ENCODE results near the gene LSG1. TPM values are rescaled to one million over a fixed set of nuclear protein-coding genes. Genes with fewer than 3 reads are reported as not detected.

LSG1 gene
- total and polyA plus RNA-seq, 2 experiments from 2014 or later = 49.2 to 57.1 TPM

GRCh38 chr3:194711286-194711685, 39.3 kb upstream of the LSG1 start (continued):
- TF ChIP-seq, protein P1, sequence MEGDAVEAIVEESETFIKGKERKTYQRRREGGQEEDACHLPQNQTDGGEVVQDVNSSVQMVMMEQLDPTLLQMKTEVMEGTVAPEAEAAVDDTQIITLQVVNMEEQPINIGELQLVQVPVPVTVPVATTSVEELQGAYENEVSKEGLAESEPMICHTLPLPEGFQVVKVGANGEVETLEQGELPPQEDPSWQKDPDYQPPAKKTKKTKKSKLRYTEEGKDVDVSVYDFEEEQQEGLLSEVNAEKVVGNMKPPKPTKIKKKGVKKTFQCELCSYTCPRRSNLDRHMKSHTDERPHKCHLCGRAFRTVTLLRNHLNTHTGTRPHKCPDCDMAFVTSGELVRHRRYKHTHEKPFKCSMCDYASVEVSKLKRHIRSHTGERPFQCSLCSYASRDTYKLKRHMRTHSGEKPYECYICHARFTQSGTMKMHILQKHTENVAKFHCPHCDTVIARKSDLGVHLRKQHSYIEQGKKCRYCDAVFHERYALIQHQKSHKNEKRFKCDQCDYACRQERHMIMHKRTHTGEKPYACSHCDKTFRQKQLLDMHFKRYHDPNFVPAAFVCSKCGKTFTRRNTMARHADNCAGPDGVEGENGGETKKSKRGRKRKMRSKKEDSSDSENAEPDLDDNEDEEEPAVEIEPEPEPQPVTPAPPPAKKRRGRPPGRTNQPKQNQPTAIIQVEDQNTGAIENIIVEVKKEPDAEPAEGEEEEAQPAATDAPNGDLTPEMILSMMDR (conservative IDR thresholded peaks at IDR 0.05; ENCODE audit: low read depth in 2 of 2) = no peak
- TF ChIP-seq EZH2 (IDR thresholded peaks at IDR 0.05; ENCODE audit: low read depth, unreplicated experiment) = no peak

GRCh38 chr3:194707147-194707540, 35.2 kb upstream of the LSG1 start:
- Histone ChIP-seq H3K79me2 (replicated peaks; ENCODE audit: insufficient read depth) (no peaks in the 10 kb centered on the region), H3F3A (replicated peaks; ENCODE audit: low read depth) (no peaks in the 10 kb centered on the region), H3K36me3 (ENCODE audit: insufficient read depth) (no peaks in the 10 kb centered on the region), H2AFZ (peak overlapping the region; percentile 80; the same call in 1 of the 2 replicates), H3K4me2 (no peak overlapping the region), H3K4me3 (no peak overlapping the region), H3K4me1 (ENCODE audit: insufficient read depth) (peaks cover 9% of the 10 kb centered on the region), H4K20me1 (replicated peaks; ENCODE audit: insufficient read depth) (no peaks in the 10 kb centered on the region), H3K27me3 (ENCODE audit: insufficient read depth) (no peaks in the 10 kb centered on the region), H3K9me2 (ENCODE audit: insufficient read depth) (no peaks in the 10 kb centered on the region), H3K27ac (ENCODE audit: low read depth) (no peak overlapping the region)
- Mint-ChIP-seq H3K4me3 (no peak overlapping the region), H3K36me3 (ENCODE audit: low read depth) (no peaks in the 10 kb centered on the region), H3K27me3 (ENCODE audit: insufficient read depth, low read depth, poor library complexity) (peaks cover 13% of the 10 kb centered on the region), H3K27ac (no peak overlapping the region), H3K4me1 (peaks cover 19% of the 10 kb centered on the region), H3K9me3 (no peaks in the 10 kb centered on the region; the same call in 2 of the 3 replicates)
- DNase-seq (ENCODE audit: low spot score) (no peak), ATAC-seq (no peak)
- TF ChIP-seq CREB1 (CRISPR knock-in tag; IDR thresholded peaks at IDR 0.05; ENCODE audit: low read depth) (no peak), ETS1 (IDR thresholded peaks at IDR 0.05) (no peak), STAT1 (IDR thresholded peaks at IDR 0.05; ENCODE audit: unreplicated experiment) (no peak), ZNF331 (CRISPR knock-in tag; IDR thresholded peaks at IDR 0.05; ENCODE audit: low read depth) (no peak), EZH2 (IDR thresholded peaks at IDR 0.05; ENCODE audit: low read depth, unreplicated experiment) (no peak), NANOG (IDR thresholded peaks at IDR 0.05; ENCODE audit: borderline replicate concordance) (no peak), ZNF114 (CRISPR knock-in tag; IDR thresholded peaks at IDR 0.05) (no peak), POLR2AphosphoS5 (IDR thresholded peaks at IDR 0.05; ENCODE audit: low read depth) (no peak), JUNB (IDR thresholded peaks at IDR 0.05; ENCODE audit: unreplicated experiment) (no peak)
- TF ChIP-seq, protein P2, sequence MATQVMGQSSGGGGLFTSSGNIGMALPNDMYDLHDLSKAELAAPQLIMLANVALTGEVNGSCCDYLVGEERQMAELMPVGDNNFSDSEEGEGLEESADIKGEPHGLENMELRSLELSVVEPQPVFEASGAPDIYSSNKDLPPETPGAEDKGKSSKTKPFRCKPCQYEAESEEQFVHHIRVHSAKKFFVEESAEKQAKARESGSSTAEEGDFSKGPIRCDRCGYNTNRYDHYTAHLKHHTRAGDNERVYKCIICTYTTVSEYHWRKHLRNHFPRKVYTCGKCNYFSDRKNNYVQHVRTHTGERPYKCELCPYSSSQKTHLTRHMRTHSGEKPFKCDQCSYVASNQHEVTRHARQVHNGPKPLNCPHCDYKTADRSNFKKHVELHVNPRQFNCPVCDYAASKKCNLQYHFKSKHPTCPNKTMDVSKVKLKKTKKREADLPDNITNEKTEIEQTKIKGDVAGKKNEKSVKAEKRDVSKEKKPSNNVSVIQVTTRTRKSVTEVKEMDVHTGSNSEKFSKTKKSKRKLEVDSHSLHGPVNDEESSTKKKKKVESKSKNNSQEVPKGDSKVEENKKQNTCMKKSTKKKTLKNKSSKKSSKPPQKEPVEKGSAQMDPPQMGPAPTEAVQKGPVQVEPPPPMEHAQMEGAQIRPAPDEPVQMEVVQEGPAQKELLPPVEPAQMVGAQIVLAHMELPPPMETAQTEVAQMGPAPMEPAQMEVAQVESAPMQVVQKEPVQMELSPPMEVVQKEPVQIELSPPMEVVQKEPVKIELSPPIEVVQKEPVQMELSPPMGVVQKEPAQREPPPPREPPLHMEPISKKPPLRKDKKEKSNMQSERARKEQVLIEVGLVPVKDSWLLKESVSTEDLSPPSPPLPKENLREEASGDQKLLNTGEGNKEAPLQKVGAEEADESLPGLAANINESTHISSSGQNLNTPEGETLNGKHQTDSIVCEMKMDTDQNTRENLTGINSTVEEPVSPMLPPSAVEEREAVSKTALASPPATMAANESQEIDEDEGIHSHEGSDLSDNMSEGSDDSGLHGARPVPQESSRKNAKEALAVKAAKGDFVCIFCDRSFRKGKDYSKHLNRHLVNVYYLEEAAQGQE (IDR thresholded peaks at IDR 0.05; ENCODE audit: unreplicated experiment) = no peak
- TF ChIP-seq, protein P1 (conservative IDR thresholded peaks at IDR 0.05; ENCODE audit: low read depth in 2 of 2) = no peak
